Measurements from ENCODE around the gene DFFA. TPM values are rescaled to one million over a fixed set of nuclear protein-coding genes. Genes with fewer than 3 reads are reported as not detected.
A peak's percentile ranks its signal among the peaks of the same experiment; 100 is the strongest.

DFFA gene
- total and polyA plus RNA-seq, 2 of the 4 experiments (the other 2 are of a cell fraction), result 28.1 to 62.6 TPM

- dilution Hi-C loops (cut with HindIII; ENCODE audit: low sequenced_read_pairs, unreplicated experiment), result no loop called here
- no peak overlapping the region for H2BK5ac ChIP-seq (ENCODE audit: low read depth, low read length, poor library complexity, severe bottlenecking)
- no peak overlapping the region for H2BK20ac ChIP-seq (ENCODE audit: low read depth, low read length)
- no peak overlapping the region for H2BK15ac ChIP-seq (ENCODE audit: low read depth, low read length)
- no peak overlapping the region for H4K91ac ChIP-seq (ENCODE audit: insufficient read depth, low read depth, low read length)
- no peak overlapping the region for H4K8ac ChIP-seq (ENCODE audit: low read depth in 2 of 2, low read length in 2 of 2)
- no peaks in the 10 kb centered on the region for H4K20me1 ChIP-seq (ENCODE audit: insufficient read depth, low read length)
- DNase-seq, result peak; percentile 65
- ChIA-PET POLR2A (ENCODE audit: unreplicated experiment) (no interaction called here), CTCF (no interaction called here)
- no peak overlapping the region for H3K27ac ChIP-seq (ENCODE audit: insufficient read depth, low read length)
- no peak overlapping the region for H3K4me2 ChIP-seq (ENCODE audit: low read depth, low read length)
- H3K18ac ChIP-seq (ENCODE audit: low read depth, low read length), result no peak overlapping the region
- H3K14ac ChIP-seq (replicated peaks; ENCODE audit: low read depth, low read length), result no peak overlapping the region
- no peaks in the 10 kb centered on the region; the same call in 1 of the 2 replicates for H3K4me1 ChIP-seq (ENCODE audit: control insufficient read depth, insufficient read depth, low read length)
- no TSS peak for BruUV-seq (replicated peaks)
- WGBS, 2 experiments (ENCODE audit: extremely low coverage in 2 of 2, insufficient read length in 1 of 2), result 19% methylated on average over 5 of the region's 9 CpGs; no CpG with 5 or more reads in 1 of the 2 experiments
- H2AK9ac ChIP-seq (replicated peaks; ENCODE audit: low read depth, low read length, poor library complexity), result no peak overlapping the region
- no peaks in the 10 kb centered on the region for H3K9me3 ChIP-seq (ENCODE audit: control insufficient read depth, insufficient read depth, low read length)
- no peak overlapping the region for H3K4me3 ChIP-seq (ENCODE audit: insufficient read depth, low read depth, low read length)
- peaks cover 19% of the 10 kb centered on the region for H3K36me3 ChIP-seq (ENCODE audit: control insufficient read depth, insufficient read depth, low read length)
- H2BK120ac ChIP-seq (ENCODE audit: low read depth, low read length), result no peak overlapping the region
- no peak overlapping the region for H3K9ac ChIP-seq (ENCODE audit: low read depth, low read length)
- ATAC-seq (ENCODE audit: low read depth), result peak; percentile 65
- no peaks in the 10 kb centered on the region for H3K79me1 ChIP-seq (ENCODE audit: low read depth in 1 of 2, low read length in 2 of 2)
- no peak overlapping the region for H3K56ac ChIP-seq (ENCODE audit: extremely low read depth, insufficient read depth, low read length)
- no peaks in the 10 kb centered on the region for H3K27me3 ChIP-seq (ENCODE audit: control insufficient read depth, insufficient read depth, low read length)
- no peak overlapping the region for H3K4ac ChIP-seq (ENCODE audit: low read depth, low read length)
- H2AK5ac ChIP-seq (ENCODE audit: low read depth, low read length), result no peak overlapping the region
- H4K5ac ChIP-seq (ENCODE audit: low read depth, low read length), result no peak overlapping the region
- H3K23ac ChIP-seq (ENCODE audit: low read depth, low read length), result no peak overlapping the region
- H3K9me1 ChIP-seq (ENCODE audit: insufficient read depth, low read length), result no peaks in the 10 kb centered on the region
- H2AFZ ChIP-seq (replicated peaks; ENCODE audit: low read length, poor library complexity), result peak overlapping the region; percentile 33
- intact Hi-C loops (cut with micrococcal nuclease), result loop anchor here (1.0 to 10.0 kb wide), 2 partner anchors 47 to 389 kb away; partner anchors contain the start of gene UBE4B
- TF ChIP-seq CEBPB (IDR thresholded peaks at IDR 0.05; ENCODE audit: low read depth, low read length) (no peak), CTCF (conservative IDR thresholded peaks at IDR 0.05; ENCODE audit: low read depth, low read length) (no peak), FOS (IDR thresholded peaks at IDR 0.05; ENCODE audit: low read depth, low read length) (no peak), ELK1 (IDR thresholded peaks at IDR 0.05; ENCODE audit: borderline replicate concordance, low read depth, low read length) (no peak), USF2 (IDR thresholded peaks at IDR 0.05; ENCODE audit: low read depth, low read length) (peak; percentile 52), RCOR1 (IDR thresholded peaks at IDR 0.05; ENCODE audit: insufficient replicate concordance, low read length) (no peak), MAZ (IDR thresholded peaks at IDR 0.05; ENCODE audit: borderline replicate concordance, low read depth, low read length) (no peak)
- in situ Hi-C loops (cut with MboI; ENCODE audit: low sequenced_read_pairs), result no loop called here
Observed at GRCh38 chr1:10424034-10424433, 48.3 kb downstream of the DFFA start.
